NT2/D1 (cell line): Measurements from ENCODE around the gene RPRD1A.

Experiments
- SUZ12 ChIP-seq: IDR thresholded peaks from 2 replicates; pipeline ENCODE4 v1.6.1; 2011; ENCODE audit not compliant: insufficient read length, insufficient read depth; ENCODE audit errors: extremely low read depth
- YY1 ChIP-seq: IDR thresholded peaks from 2 replicates; pipeline ENCODE4 v1.6.1; 2011; ENCODE audit not compliant: insufficient read length, insufficient read depth
- ZNF274 ChIP-seq: IDR thresholded peaks from 2 replicates; pipeline ENCODE4 v1.6.1; 2011; ENCODE audit warnings: mild to moderate bottlenecking, low read depth, low read length

DNA sequence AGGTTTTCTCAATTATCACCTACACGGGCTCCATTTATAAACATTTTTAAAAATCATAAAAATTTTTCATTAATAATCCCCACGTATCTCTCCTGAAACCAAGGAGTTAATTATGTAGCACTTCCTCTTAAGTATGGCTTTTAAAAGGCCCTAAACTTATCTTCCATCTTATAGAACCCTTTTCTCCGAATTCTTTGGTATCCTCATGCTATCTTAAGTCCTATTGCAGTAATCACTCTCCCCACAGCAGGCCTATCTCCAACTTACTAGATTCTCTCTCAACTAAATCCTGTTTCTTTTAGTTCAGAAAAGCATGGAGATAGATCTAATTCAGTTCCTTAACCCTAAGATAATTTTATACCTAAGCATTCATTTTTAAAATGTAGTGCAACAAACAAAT lies 26.2 kb downstream of the RPRD1A start:
- TF ChIP-seq SUZ12 (no peak), YY1 (no peak), ZNF274 (no peak)
